GM12878 (cell line): ENCODE results near the gene SATB1.

Experiments used
- EZH2 ChIP-seq: IDR thresholded peaks from 2 replicates; pipeline ENCODE4 v1.6.1; 2012; ENCODE audit warnings: low read depth, mild to moderate bottlenecking, control low read depth, inconsistent platforms, low read length, borderline replicate concordance; ENCODE audit not compliant: control insufficient read depth
- LARP7 ChIP-seq: fragments of 450-650 bp; IDR thresholded peaks from 2 replicates; pipeline ENCODE4 v1.6.1; 2017; ENCODE audit warnings: mild to moderate bottlenecking
- MTA3 ChIP-seq: IDR thresholded peaks from 2 replicates; pipeline ENCODE4 v1.6.1; 2012; ENCODE audit warnings: low read length, inconsistent platforms, borderline replicate concordance
- TAF1 ChIP-seq: IDR thresholded peaks from 2 replicates; pipeline ENCODE4 v1.6.1; 2011; ENCODE audit warnings: mild to moderate bottlenecking, low read depth, low read length, borderline replicate concordance
- TF ChIP-seq, protein P1 (sequence below): IDR thresholded peaks from 2 replicates; pipeline ENCODE4 v1.6.1; 2012; ENCODE audit warnings: low read depth, low read length, improper control_type of control experiment
- TF ChIP-seq, protein P2 (sequence below), 3 experiments: IDR thresholded peaks in 2 of 3; conservative IDR thresholded peaks in 1 of 3; 2 replicates each; pipeline ENCODE4 v1.5.1; 2011; ENCODE audit warnings: low read depth in 3 of 3, low read length in 3 of 3, mild to moderate bottlenecking in 3 of 3, control low read depth in 2 of 3, moderate library complexity in 2 of 3, inconsistent platforms in 1 of 3, mixed read lengths in 1 of 3; ENCODE audit not compliant: control insufficient read depth in 2 of 3, insufficient read depth in 1 of 3; ENCODE audit errors: extremely low read depth in 1 of 3

DNA sequence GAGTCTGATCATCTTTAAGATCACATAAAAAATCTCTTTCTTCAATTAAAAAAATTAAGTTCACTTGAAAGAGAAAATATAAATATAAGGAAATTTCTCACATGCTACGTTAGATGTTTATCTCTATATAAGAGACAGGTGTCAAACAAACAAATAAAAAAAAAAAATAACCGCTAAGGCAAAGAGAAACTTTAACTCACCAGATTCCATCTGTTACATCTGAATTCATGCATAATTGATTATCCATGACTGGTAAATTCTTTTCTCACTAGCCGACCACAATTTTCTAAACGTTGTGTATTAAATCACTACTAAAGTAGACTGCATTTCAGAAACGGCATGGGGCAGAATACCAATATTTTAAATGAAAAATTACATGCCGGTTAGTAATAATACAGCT is 9.6 kb upstream of the SATB1 start:
- TF ChIP-seq LARP7 = no peak
- no peak for TF ChIP-seq MTA3
- TF ChIP-seq, protein P1, sequence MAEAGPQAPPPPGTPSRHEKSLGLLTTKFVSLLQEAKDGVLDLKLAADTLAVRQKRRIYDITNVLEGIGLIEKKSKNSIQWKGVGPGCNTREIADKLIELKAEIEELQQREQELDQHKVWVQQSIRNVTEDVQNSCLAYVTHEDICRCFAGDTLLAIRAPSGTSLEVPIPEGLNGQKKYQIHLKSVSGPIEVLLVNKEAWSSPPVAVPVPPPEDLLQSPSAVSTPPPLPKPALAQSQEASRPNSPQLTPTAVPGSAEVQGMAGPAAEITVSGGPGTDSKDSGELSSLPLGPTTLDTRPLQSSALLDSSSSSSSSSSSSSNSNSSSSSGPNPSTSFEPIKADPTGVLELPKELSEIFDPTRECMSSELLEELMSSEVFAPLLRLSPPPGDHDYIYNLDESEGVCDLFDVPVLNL = no peak
- TF ChIP-seq, protein P2, sequence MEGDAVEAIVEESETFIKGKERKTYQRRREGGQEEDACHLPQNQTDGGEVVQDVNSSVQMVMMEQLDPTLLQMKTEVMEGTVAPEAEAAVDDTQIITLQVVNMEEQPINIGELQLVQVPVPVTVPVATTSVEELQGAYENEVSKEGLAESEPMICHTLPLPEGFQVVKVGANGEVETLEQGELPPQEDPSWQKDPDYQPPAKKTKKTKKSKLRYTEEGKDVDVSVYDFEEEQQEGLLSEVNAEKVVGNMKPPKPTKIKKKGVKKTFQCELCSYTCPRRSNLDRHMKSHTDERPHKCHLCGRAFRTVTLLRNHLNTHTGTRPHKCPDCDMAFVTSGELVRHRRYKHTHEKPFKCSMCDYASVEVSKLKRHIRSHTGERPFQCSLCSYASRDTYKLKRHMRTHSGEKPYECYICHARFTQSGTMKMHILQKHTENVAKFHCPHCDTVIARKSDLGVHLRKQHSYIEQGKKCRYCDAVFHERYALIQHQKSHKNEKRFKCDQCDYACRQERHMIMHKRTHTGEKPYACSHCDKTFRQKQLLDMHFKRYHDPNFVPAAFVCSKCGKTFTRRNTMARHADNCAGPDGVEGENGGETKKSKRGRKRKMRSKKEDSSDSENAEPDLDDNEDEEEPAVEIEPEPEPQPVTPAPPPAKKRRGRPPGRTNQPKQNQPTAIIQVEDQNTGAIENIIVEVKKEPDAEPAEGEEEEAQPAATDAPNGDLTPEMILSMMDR (IDR thresholded peaks at IDR 0.05 in 2 of 3, conservative IDR thresholded peaks at IDR 0.05 in 1 of 3; ENCODE audit: control insufficient read depth in 2 of 3, extremely low read depth in 1 of 3, insufficient read depth in 1 of 3, low read depth in 3 of 3, low read length in 3 of 3) = no peak
- TF ChIP-seq TAF1 = no peak
- no peak for TF ChIP-seq EZH2
